ENCODE results near the gene PPM1L. TPM values are rescaled to one million over a fixed set of nuclear protein-coding genes. Genes with fewer than 3 reads are reported as not detected.

PPM1L gene
- polyA plus RNA-seq, 3 donors, result 5.5 to 9.9 (median 7.8) TPM

GRCh38 chr3:160986069-160986468 lies 230.0 kb downstream of the PPM1L start:
- WGBS (ENCODE audit: insufficient coverage), result no CpG with 5 or more reads among the region's 2 CpGs
- H3K27ac ChIP-seq (ENCODE audit: low read depth in 1 of 2, low read length in 2 of 2), result peak overlapping the region in 1 of 2 donors; percentile 17
- no peak overlapping the region for H2AFZ ChIP-seq (ENCODE audit: insufficient read depth, low read depth, low read length, poor library complexity, severe bottlenecking)
- H3K36me3 Mint-ChIP-seq, result peaks cover 0 to 8% of the 10 kb centered on the region in 2 donors
- H3K27me3 ChIP-seq (ENCODE audit: control insufficient read depth in 2 of 2, insufficient read depth in 2 of 2, low read length in 2 of 2), result no peaks in the 10 kb centered on the region
- H3K9me3 Mint-ChIP-seq, result peaks cover 0 to 13% (median 6%) of the 10 kb centered on the region in 7 donors
- H3K4me3 Mint-ChIP-seq, result no peak overlapping the region
- no peak overlapping the region for H3K9ac ChIP-seq (ENCODE audit: insufficient read depth, low read length, poor library complexity, severe bottlenecking)
- no peak overlapping the region for H3K4me2 ChIP-seq (replicated peaks; ENCODE audit: extremely low read depth, low read length, poor library complexity, severe bottlenecking)
- peaks cover 31 to 34% of the 10 kb centered on the region in 2 donors for H3K4me1 ChIP-seq (ENCODE audit: control insufficient read depth in 1 of 2, insufficient read depth in 2 of 2, low read length in 2 of 2)
- peaks cover 34% of the 10 kb centered on the region for H3K4me1 Mint-ChIP-seq
- no peaks in the 10 kb centered on the region for H3K27me3 Mint-ChIP-seq (ENCODE audit: low read depth in 3 of 3)
- H3K9me3 ChIP-seq (replicated peaks in 1 of 2; ENCODE audit: control insufficient read depth in 1 of 2, insufficient read depth in 1 of 2, low read length in 2 of 2), result peaks cover 7% of the 10 kb centered on the region in 2 donors
- H3K27ac Mint-ChIP-seq, result peak overlapping the region in 6 of 7 donors; percentile 2 to 83 (median 70)
- peak; percentile 71 to 80 (median 79) for DNase-seq
- H3K36me3 ChIP-seq (replicated peaks in 1 of 2; ENCODE audit: control insufficient read depth in 1 of 2, insufficient read depth in 2 of 2, low read length in 2 of 2), result no peaks in the 10 kb centered on the region
- H4K20me1 ChIP-seq (ENCODE audit: insufficient read depth, low read length), result no peaks in the 10 kb centered on the region
- H3K4me3 ChIP-seq (replicated peaks in 1 of 3; ENCODE audit: low read depth in 2 of 3, low read length in 3 of 3), result no peak overlapping the region
- intact Hi-C loops (cut with micrococcal nuclease), result loop anchor here in 1 of 2 donors (2.0 kb wide), 1 partner anchor 51 kb away; no protein-coding TSS in a partner anchor
- H3K79me2 ChIP-seq (ENCODE audit: insufficient read depth, low read length), result no peaks in the 10 kb centered on the region
- no peak for TF ChIP-seq CTCF (IDR thresholded peaks at IDR 0.05)

GRCh38 chr3:160987982-160988964 lies 232.2 kb downstream of the PPM1L start:
- Histone ChIP-seq H3K9me3 (replicated peaks in 1 of 2; ENCODE audit: control insufficient read depth in 1 of 2, insufficient read depth in 1 of 2, low read length in 2 of 2) (peaks cover 7% of the 10 kb centered on the region in 2 donors), H4K20me1 (ENCODE audit: insufficient read depth, low read length) (no peaks in the 10 kb centered on the region), H3K9ac (ENCODE audit: insufficient read depth, low read length, poor library complexity, severe bottlenecking) (no peak overlapping the region), H3K27ac (ENCODE audit: low read depth in 1 of 2, low read length in 2 of 2) (no peak overlapping the region), H3K79me2 (ENCODE audit: insufficient read depth, low read length) (no peaks in the 10 kb centered on the region), H3K4me1 (ENCODE audit: control insufficient read depth in 1 of 2, insufficient read depth in 2 of 2, low read length in 2 of 2) (peaks cover 9 to 14% of the 10 kb centered on the region in 2 donors), H3K4me2 (replicated peaks; ENCODE audit: extremely low read depth, low read length, poor library complexity, severe bottlenecking) (no peak overlapping the region), H3K4me3 (replicated peaks in 1 of 3; ENCODE audit: low read depth in 2 of 3, low read length in 3 of 3) (no peak overlapping the region), H3K27me3 (ENCODE audit: control insufficient read depth in 2 of 2, insufficient read depth in 2 of 2, low read length in 2 of 2) (no peaks in the 10 kb centered on the region), H3K36me3 (replicated peaks in 1 of 2; ENCODE audit: control insufficient read depth in 1 of 2, insufficient read depth in 2 of 2, low read length in 2 of 2) (no peaks in the 10 kb centered on the region), H2AFZ (ENCODE audit: insufficient read depth, low read depth, low read length, poor library complexity, severe bottlenecking) (no peak overlapping the region)
- no peak for DNase-seq
- H3K27ac Mint-ChIP-seq, result peak overlapping the region in 1 of 7 donors; percentile 38
- H3K36me3 Mint-ChIP-seq, result peaks cover 5 to 8% of the 10 kb centered on the region in 2 donors
- peaks cover 0 to 12% (median 6%) of the 10 kb centered on the region in 7 donors for H3K9me3 Mint-ChIP-seq
- 94% methylated on average over 2 of the region's 4 CpGs for WGBS (ENCODE audit: insufficient coverage)
- H3K4me3 Mint-ChIP-seq, result no peak overlapping the region
- no peak for TF ChIP-seq CTCF (IDR thresholded peaks at IDR 0.05)
- intact Hi-C loops (cut with micrococcal nuclease), result loop anchor here in 1 of 2 donors (2.0 kb wide), 1 partner anchor 49 kb away; no protein-coding TSS in a partner anchor
- H3K4me1 Mint-ChIP-seq, result peaks cover 15% of the 10 kb centered on the region
- no peaks in the 10 kb centered on the region for H3K27me3 Mint-ChIP-seq (ENCODE audit: low read depth in 3 of 3)
